Measurements from ENCODE around the gene RAD51B.

RAD51B gene

DNA sequence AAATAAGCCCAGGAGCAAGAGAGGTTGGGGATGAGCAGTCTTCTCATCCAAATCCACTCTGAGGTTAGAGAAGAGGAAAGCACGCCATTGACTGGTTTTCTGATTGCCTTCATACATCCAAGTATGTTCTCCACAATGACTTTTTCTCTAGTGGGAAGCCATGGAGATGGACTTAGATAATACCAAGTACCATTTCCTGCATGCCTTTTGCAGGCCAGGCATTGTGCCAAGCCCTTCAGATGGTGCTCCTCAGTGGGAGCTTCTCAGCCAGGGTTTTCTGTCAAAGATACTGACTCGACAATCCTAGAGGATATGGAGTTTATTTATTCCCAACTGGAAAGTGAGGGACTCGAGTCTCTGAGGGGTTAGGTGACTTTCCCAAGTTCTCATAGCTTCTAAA is 755.3 kb downstream of the RAD51B start:
- TF ChIP-seq CTCF (IDR thresholded peaks at IDR 0.05): no peak

DNA sequence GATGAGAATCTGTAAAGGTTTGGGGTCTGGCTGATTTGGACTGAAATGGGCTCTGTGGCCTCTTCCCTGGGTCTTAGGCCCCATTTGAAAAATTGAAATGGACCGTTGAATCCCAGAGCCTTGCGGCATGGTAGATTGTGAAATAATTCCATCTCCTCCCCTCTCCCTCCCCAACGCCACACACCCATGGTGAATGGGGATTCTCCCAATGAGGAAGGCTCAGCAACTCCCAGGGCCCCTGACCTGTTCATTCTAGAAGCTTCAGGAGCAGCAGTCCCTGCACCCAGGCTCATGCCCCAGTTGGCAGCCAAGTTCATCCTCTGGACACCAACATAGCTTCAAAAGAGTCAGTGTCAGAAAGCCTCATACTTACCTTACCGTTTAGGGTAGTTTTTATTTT is 755.8 kb downstream of the RAD51B start:
- no peak for TF ChIP-seq CTCF (IDR thresholded peaks at IDR 0.05)

GRCh38 chr14:68576031-68576430 is 756.5 kb downstream of the RAD51B start:
- TF ChIP-seq CTCF (IDR thresholded peaks at IDR 0.05): no peak

GRCh38 chr14:68576496-68577244 is 757.1 kb downstream of the RAD51B start:
- TF ChIP-seq CTCF (IDR thresholded peaks at IDR 0.05): no peak

DNA sequence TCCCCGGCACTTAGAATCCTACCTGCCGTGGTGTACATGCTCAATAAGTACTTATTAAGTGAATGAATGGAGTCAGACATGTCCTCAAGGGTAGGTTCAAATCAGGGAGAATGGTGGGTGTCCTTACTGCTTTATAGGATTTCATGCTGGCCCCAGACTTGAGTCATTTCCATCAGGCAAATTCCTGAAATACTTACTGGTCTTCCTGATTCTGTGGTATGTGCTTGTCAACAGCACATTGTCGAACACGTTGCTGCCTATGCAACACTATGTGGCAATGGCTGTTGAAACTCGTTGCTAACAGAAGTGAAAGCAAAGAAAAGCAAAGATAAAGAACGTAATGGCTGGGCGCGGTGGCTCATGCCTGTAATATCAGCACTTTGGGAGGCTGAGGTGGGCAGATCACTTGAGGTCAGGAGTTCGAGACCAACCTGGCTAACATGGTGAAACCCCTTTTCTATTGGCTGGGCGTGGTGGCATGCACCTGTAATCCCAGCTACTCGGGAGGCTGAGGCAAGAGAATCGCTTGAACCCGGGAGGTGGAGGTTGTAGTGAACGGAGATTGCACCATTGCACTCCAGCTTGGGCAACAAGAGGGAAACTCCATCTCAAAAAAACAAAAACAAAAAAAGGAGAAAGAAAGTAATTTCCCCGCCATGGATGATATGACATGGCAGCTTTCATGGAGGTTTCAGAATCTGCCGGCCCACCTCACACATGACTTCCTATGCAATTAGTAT is 758.4 kb downstream of the RAD51B start:
- TF ChIP-seq CTCF (IDR thresholded peaks at IDR 0.05): no peak

- no peak for TF ChIP-seq CTCF (IDR thresholded peaks at IDR 0.05)
Observed at GRCh38 chr14:68578597-68578996, 759.0 kb downstream of the RAD51B start.

- no peak for TF ChIP-seq CTCF (IDR thresholded peaks at IDR 0.05)
Observed at GRCh38 chr14:68580096-68580645, 760.6 kb downstream of the RAD51B start.
